Activated CD8-positive, alpha-beta T cell treated with anti-CD3 and anti-CD28 coated beads for 36 hours (primary cell): ENCODE data around the gene TUBA8. TPM values are rescaled to one million over a fixed set of nuclear protein-coding genes. Genes with fewer than 3 reads are reported as not detected.

Source experiments
- total RNA-seq, 2 experiments: library from RNA; stranded (reverse); gene quantifications; one replicate each; pipeline ENCODE4 v1.2.3, GENCODE V29; 2021

TUBA8 gene
- total RNA-seq, 2 experiments from 2014 or later, result 0.56 to 0.85 TPM

Other genes with a start within 250 kb of the TUBA8 start
- 10 to 100 TPM; 31.6 to 32.4 TPM for gene MICAL3, start 86.2 kb upstream of the TUBA8 start, total RNA-seq
- 10 to 100 TPM; 57.8 to 59.7 TPM for gene PEX26, start 32.8 kb upstream of the TUBA8 start, total RNA-seq
- 1 to 10 TPM; 6.4 to 6.6 TPM for gene USP18, start 39.4 kb downstream of the TUBA8 start, total RNA-seq